ENCODE results near the gene NUDT6. TPM values are rescaled to one million over a fixed set of nuclear protein-coding genes. Genes with fewer than 3 reads are reported as not detected.
"Not testable (repeated sequence)": the region's sequence is repeated elsewhere in the genome, so short reads cannot be mapped to it uniquely, and the experiment has no call there.

Gene NUDT6
- total RNA-seq, 1 donor from 2014 or later: 13.9 TPM

DNA sequence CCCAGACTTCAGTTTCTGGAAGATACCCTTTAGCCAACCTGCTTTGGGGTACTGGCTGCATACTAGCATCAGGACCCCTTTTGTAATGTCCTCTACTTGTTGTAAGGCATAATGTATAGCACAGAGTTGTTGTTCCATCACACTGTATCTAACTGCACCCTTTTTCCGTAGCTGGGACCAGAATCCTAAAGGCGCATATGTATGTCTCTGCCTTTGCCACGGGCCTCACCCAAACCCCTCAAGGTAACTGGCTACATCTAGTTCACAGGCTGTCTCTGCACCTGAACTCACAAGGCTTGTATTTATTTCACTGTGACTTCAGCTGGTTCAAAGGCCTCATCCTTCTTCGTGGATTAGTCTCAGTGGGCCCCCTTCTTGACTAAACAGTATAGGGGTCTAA lies 29.6 kb upstream of the NUDT6 start:
- H3K4me3 ChIP-seq: no peak overlapping the region
- DNase-seq: no peak
- peaks cover 69% of the 10 kb centered on the region for H3K36me3 ChIP-seq
- intact Hi-C loops (cut with micrococcal nuclease): no loop called here
- H3K4me1 ChIP-seq: no peaks in the 10 kb centered on the region
- no peaks in the 10 kb centered on the region for H3K27me3 ChIP-seq (ENCODE audit: low read depth)
- TF ChIP-seq, protein P1, sequence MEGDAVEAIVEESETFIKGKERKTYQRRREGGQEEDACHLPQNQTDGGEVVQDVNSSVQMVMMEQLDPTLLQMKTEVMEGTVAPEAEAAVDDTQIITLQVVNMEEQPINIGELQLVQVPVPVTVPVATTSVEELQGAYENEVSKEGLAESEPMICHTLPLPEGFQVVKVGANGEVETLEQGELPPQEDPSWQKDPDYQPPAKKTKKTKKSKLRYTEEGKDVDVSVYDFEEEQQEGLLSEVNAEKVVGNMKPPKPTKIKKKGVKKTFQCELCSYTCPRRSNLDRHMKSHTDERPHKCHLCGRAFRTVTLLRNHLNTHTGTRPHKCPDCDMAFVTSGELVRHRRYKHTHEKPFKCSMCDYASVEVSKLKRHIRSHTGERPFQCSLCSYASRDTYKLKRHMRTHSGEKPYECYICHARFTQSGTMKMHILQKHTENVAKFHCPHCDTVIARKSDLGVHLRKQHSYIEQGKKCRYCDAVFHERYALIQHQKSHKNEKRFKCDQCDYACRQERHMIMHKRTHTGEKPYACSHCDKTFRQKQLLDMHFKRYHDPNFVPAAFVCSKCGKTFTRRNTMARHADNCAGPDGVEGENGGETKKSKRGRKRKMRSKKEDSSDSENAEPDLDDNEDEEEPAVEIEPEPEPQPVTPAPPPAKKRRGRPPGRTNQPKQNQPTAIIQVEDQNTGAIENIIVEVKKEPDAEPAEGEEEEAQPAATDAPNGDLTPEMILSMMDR (IDR thresholded peaks at IDR 0.05; ENCODE audit: borderline replicate concordance): no peak
- no peaks in the 10 kb centered on the region for H3K9me3 ChIP-seq (replicated peaks)
- H3K27ac ChIP-seq (replicated peaks): no peak overlapping the region

DNA sequence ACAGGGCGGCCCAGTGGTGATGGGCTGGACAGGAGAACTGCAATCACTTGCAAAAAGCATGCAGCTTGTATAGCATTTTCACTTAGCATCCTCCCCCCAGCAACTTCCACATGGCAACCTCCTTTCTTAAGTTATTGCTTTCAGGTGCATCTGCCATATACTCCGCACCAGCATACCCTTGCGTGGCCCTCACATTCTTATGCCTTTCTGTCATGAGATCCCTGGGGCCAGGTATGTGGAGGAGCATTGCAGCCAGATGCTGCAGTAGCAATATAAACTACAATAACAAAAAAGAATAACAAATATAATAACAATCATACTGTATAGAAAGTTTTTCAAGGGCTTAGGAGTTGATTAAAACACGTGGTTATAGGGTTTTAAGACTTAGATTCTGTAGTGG lies 26.3 kb upstream of the NUDT6 start:
- TF ChIP-seq, protein P1 (IDR thresholded peaks at IDR 0.05; ENCODE audit: borderline replicate concordance): no peak
- H3K27ac ChIP-seq (replicated peaks): no peak overlapping the region
- no peak overlapping the region for H3K4me3 ChIP-seq
- no peak for DNase-seq
- H3K4me1 ChIP-seq: no peaks in the 10 kb centered on the region
- intact Hi-C loops (cut with micrococcal nuclease): no loop called here
- no peaks in the 10 kb centered on the region for H3K27me3 ChIP-seq (ENCODE audit: low read depth)
- H3K36me3 ChIP-seq: peaks cover 85% of the 10 kb centered on the region
- no peaks in the 10 kb centered on the region for H3K9me3 ChIP-seq (replicated peaks)

GRCh38 chr4:122946142-122946541 lies 23.7 kb upstream of the NUDT6 start:
- Histone ChIP-seq H3K9me3 (replicated peaks) (no peaks in the 10 kb centered on the region), H3K4me3 (no peak overlapping the region), H3K27me3 (ENCODE audit: low read depth) (no peaks in the 10 kb centered on the region), H3K27ac (replicated peaks) (no peak overlapping the region), H3K4me1 (no peaks in the 10 kb centered on the region), H3K36me3 (peaks cover 64% of the 10 kb centered on the region)
- intact Hi-C loops (cut with micrococcal nuclease): no loop called here
- no peak for DNase-seq
- TF ChIP-seq, protein P1 (IDR thresholded peaks at IDR 0.05; ENCODE audit: borderline replicate concordance): no peak

- not testable (repeated sequence) for H3K27me3 ChIP-seq (ENCODE audit: low read depth)
These were observed 22.7 kb upstream of the NUDT6 start for GRCh38 chr4:122945136-122945535.

GRCh38 chr4:122932763-122933162 lies 10.4 kb upstream of the NUDT6 start:
- Histone ChIP-seq H3K9me3 (replicated peaks) (no peaks in the 10 kb centered on the region), H3K36me3 (peaks cover 73% of the 10 kb centered on the region), H3K4me3 (no peak overlapping the region), H3K27ac (replicated peaks) (no peak overlapping the region), H3K4me1 (no peaks in the 10 kb centered on the region), H3K27me3 (ENCODE audit: low read depth) (no peaks in the 10 kb centered on the region)
- intact Hi-C loops (cut with micrococcal nuclease): no loop called here
- TF ChIP-seq, protein P1 (IDR thresholded peaks at IDR 0.05; ENCODE audit: borderline replicate concordance): no peak
- DNase-seq: no peak

More at GRCh38 chr4:122945136-122945535, 22.7 kb upstream of the NUDT6 start:
- intact Hi-C loops (cut with micrococcal nuclease); H3K4me1 ChIP-seq; H3K27ac ChIP-seq (replicated peaks); H3K9me3 ChIP-seq (replicated peaks); H3K4me3 ChIP-seq; DNase-seq: not testable (repeated sequence)
- H3K36me3 ChIP-seq: peaks cover 54% of the 10 kb centered on the region

DNA sequence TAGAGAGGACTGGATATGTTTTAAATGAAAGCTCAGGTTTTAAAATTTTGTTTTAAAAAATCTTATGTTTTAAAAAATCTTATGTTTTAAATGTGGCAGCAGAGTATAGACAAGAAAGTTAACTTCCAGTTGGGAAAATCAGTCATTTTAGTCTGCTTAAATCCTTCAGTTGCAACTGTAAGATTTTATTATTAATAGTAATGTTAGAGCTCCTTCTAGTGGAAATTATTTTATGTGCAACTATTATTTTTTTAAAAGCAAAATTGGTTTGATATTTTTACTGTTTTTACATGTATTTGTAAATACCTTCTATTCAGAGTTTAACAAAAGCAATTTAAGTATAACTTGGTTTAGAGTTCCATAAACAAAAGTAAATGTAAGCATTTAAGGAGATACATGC lies 8.5 kb upstream of the NUDT6 start:
- Histone ChIP-seq H3K36me3 (peaks cover 58% of the 10 kb centered on the region), H3K27ac (replicated peaks) (no peak overlapping the region), H3K27me3 (ENCODE audit: low read depth) (no peaks in the 10 kb centered on the region), H3K4me1 (no peaks in the 10 kb centered on the region), H3K9me3 (replicated peaks) (no peaks in the 10 kb centered on the region), H3K4me3 (no peak overlapping the region)
- intact Hi-C loops (cut with micrococcal nuclease): no loop called here
- TF ChIP-seq, protein P1 (IDR thresholded peaks at IDR 0.05; ENCODE audit: borderline replicate concordance): peak; percentile 70
- no peak for DNase-seq
